Breast epithelium (tissue), 4 donors: ENCODE data around the gene RBM4B. TPM values are rescaled to one million over a fixed set of nuclear protein-coding genes. Genes with fewer than 3 reads are reported as not detected.

ENCODE experiments used
- DNase-seq, 2 donors: peaks; one replicate each; pipeline ENCODE4 v3.0.0-alpha.2; 2019; ENCODE audit warnings: low spot score in 2 of 2
- H3K27ac ChIP-seq, 2 donors: fragments of 200-600 bp; sonication (generic) in 1 of 2; one replicate each; pipeline ENCODE4 v1.5.1; 2016 to 2019; ENCODE audit warnings: mild to moderate bottlenecking in 1 of 2
- H3K27me3 ChIP-seq, 2 donors: fragments of 200-600 bp; sonication (generic) in 1 of 2; one replicate each; pipeline versions ENCODE4 v1.5.1 to v1.6.0; 2017 to 2019; ENCODE audit warnings: control low read depth in 1 of 2, mild to moderate bottlenecking in 1 of 2
- H3K36me3 ChIP-seq: fragments of 200-600 bp; one replicate; pipeline ENCODE4 v1.5.1; 2019
- H3K4me1 ChIP-seq, 2 donors: fragments of 200-600 bp; sonication (generic); one replicate each; pipeline ENCODE4 v1.5.1; 2016 to 2019; ENCODE audit warnings: control low read depth in 1 of 2
- H3K4me3 ChIP-seq, 3 donors: fragments of 200-600 bp; sonication (generic); 1 replicate in 2 of 3; 2 replicates in 1 of 3; pipeline ENCODE4 v1.5.1; 2016 to 2019; ENCODE audit warnings: mild to moderate bottlenecking in 3 of 3, moderate library complexity in 2 of 3
- H3K9me3 ChIP-seq, 2 donors: fragments of 200-600 bp; sonication (generic) in 1 of 2; one replicate each; pipeline ENCODE4 v1.5.1; 2016 to 2019; ENCODE audit warnings: control low read depth in 1 of 2
- CTCF ChIP-seq, 3 donors: fragments of 450-650 bp; IDR thresholded peaks; one replicate each; pipeline ENCODE4 v1.5.1; 2016 to 2017; ENCODE audit warnings: antibody characterized with exemption in 3 of 3, mild to moderate bottlenecking in 3 of 3, moderate library complexity in 3 of 3
- POLR2A ChIP-seq: fragments of 450-650 bp; IDR thresholded peaks from one replicate; pipeline ENCODE4 v1.6.1; 2016; ENCODE audit warnings: antibody characterized with exemption, mild to moderate bottlenecking, moderate library complexity
- POLR2AphosphoS5 ChIP-seq, 3 donors: sonication (generic); formaldehyde crosslinking; IDR thresholded peaks; one replicate each; pipeline ENCODE4 v1.6.1; 2017; ENCODE audit warnings: antibody characterized with exemption in 3 of 3
- intact Hi-C: fragments of 100-400 bp; cut with DNase I; formaldehyde crosslinking; loops from one replicate; pipeline ENCODE4 v1.15.1; 2023; ENCODE audit warnings: low total_unique reads
- total RNA-seq, 3 donors: library from RNA; depleted of rRNA; stranded (reverse); fragments of >200 nt; gene quantifications; one replicate each; pipeline ENCODE4 v1.1.0, GENCODE V29; 2016

RBM4B gene
- total RNA-seq, 3 donors from 2014 or later, result 14.9 to 43.8 (median 25.9) TPM

DNA sequence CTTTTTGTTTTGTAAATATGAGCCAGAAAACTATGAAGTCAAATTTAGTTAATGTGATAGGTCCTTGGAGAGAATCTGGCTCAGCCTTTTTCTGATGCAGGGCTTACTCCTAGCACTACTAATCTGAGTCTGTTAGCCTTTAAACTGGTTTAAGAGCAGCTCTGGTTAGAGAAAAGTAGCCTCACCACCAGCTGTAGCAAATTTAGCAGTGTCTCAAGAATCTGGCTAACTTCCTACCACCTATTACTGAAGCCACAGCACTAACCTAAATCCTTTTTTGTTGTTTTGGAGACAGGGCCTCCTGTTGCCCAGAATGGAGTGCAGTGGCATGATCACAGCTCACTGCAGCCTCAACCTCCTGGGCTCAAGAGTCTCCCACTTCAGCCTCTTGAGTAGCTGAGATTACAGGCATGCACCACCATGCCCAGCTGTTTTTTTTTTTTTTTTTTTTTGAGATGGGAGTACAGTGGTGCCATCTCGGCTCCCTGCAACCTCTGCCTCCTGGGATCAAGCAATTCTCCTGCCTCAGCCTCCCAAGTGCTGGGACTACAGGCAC is 13.9 kb downstream of the RBM4B start:
- TF ChIP-seq POLR2AphosphoS5 (IDR thresholded peaks at IDR 0.05), result no peak
- Histone ChIP-seq H3K4me3 (no peak overlapping the region), H3K27me3 (no peaks in the 10 kb centered on the region), H3K4me1 (no peaks in the 10 kb centered on the region), H3K36me3 (peaks cover 3% of the 10 kb centered on the region), H3K9me3 (no peaks in the 10 kb centered on the region), H3K27ac (no peak overlapping the region)
- intact Hi-C loops, result no loop called here
- DNase-seq, result no peak

DNA sequence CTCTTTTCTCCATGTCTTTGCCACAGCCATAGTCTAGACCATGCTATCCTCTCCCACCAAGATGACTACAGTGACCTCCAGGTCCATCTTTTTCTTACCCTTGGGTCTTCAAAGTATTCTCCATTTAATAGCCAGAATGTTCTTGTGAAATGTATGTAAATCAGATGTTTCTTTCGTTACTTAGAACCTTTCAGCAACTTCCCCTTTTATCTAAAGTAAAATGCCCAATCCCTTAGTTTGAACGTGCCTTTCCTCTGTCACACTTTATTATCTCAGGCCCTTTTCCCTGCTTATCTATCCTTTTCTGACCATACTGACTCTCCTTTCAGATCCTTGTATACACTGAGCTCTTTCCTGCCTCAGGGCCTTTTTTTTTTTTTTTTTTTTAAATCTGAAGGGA is 17.9 kb downstream of the RBM4B start:
- Histone ChIP-seq H3K27me3 (no peaks in the 10 kb centered on the region), H3K27ac (no peak overlapping the region), H3K4me3 (no peak overlapping the region), H3K4me1 (no peaks in the 10 kb centered on the region), H3K9me3 (no peaks in the 10 kb centered on the region), H3K36me3 (peaks cover 3% of the 10 kb centered on the region)
- no peak for TF ChIP-seq POLR2A
- no peak for TF ChIP-seq POLR2AphosphoS5 (IDR thresholded peaks at IDR 0.05)
- TF ChIP-seq CTCF (IDR thresholded peaks at IDR 0.05), result no peak
- intact Hi-C loops, result no loop called here
- no peak for DNase-seq

DNA sequence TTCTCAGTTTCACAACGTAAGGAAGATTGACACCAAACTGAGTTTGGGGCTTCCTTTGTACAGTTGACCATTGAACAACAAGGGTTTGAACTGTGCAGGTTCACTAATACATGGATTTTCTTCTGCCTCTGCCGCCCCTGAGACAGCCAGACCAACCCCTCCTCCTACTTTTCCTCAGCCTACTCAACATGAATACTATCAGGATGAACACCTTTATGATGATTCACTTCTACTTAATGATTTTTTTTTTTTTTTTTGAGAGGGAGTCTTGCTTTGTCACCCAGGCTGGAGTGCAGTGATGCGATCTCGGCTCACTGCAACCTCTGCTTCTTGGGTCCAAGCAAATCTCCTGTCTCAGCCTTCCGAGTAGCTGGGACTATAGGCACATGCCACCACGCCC is 24.6 kb downstream of the RBM4B start:
- H3K36me3 ChIP-seq, result no peaks in the 10 kb centered on the region
- intact Hi-C loops, result no loop called here
- no peak for TF ChIP-seq POLR2A
- TF ChIP-seq POLR2AphosphoS5 (IDR thresholded peaks at IDR 0.05), result no peak
- no peaks in the 10 kb centered on the region for H3K27me3 ChIP-seq
- no peak for DNase-seq
- H3K4me3 ChIP-seq, result no peak overlapping the region
- H3K9me3 ChIP-seq, result no peaks in the 10 kb centered on the region
- H3K27ac ChIP-seq, result no peak overlapping the region
- no peaks in the 10 kb centered on the region for H3K4me1 ChIP-seq

DNA sequence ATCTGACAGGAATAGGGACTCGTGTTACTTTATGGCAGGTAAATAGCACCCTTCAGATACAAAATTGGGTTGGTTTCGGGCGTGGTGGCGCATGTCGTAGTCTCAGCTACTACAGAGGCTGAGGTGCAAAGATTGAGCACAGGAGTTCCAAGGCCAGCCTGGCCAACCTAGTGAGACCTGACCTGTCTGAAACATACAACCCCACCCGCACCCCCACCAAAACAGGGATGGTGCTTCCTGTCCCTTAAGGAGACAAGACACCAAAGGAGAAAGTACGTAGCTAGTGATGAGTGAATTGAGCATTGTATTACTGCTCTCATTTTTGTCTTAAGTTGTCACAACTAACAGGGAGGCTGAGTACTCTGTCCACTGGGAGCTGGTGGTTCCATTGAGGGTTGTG is 25.0 kb downstream of the RBM4B start:
- no peaks in the 10 kb centered on the region for H3K9me3 ChIP-seq
- no peak overlapping the region for H3K27ac ChIP-seq
- TF ChIP-seq CTCF (IDR thresholded peaks at IDR 0.05), result no peak
- no peak for TF ChIP-seq POLR2AphosphoS5 (IDR thresholded peaks at IDR 0.05)
- no peak for TF ChIP-seq POLR2A
- H3K4me3 ChIP-seq, result no peak overlapping the region
- H3K36me3 ChIP-seq, result no peaks in the 10 kb centered on the region
- no peaks in the 10 kb centered on the region for H3K4me1 ChIP-seq
- H3K27me3 ChIP-seq, result no peaks in the 10 kb centered on the region
- no peak for DNase-seq
- intact Hi-C loops, result no loop called here

- Histone ChIP-seq H3K9me3 (no peaks in the 10 kb centered on the region), H3K27me3 (no peaks in the 10 kb centered on the region), H3K4me1 (no peaks in the 10 kb centered on the region), H3K36me3 (no peaks in the 10 kb centered on the region), H3K27ac (no peak overlapping the region), H3K4me3 (no peak overlapping the region)
- TF ChIP-seq POLR2A (no peak), POLR2AphosphoS5 (IDR thresholded peaks at IDR 0.05) (no peak), CTCF (IDR thresholded peaks at IDR 0.05) (no peak)
- DNase-seq, result no peak
- intact Hi-C loops, result no loop called here
Measured at GRCh38 chr11:66651016-66651415, 26.7 kb downstream of the RBM4B start.

DNA sequence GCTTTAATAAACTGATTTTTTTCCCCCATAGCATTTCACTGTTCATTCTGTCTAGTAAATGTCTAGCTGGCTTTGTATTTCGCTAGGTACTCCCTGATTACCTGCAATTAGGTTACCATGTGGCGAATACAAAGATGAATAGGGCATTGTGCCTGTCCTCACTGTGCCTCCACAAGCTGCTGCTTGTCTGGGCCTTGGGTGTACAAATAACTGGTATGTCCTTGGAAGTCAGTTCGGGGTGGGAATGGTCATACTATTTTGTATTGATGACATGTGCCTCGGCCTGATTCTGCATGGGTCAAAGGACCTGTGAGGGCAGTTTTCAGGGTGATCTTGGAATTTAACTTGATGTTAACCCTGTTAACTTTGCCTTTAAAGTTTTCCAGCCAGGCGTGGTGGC is 27.8 kb downstream of the RBM4B start:
- DNase-seq, result no peak
- TF ChIP-seq POLR2AphosphoS5 (IDR thresholded peaks at IDR 0.05) (no peak), CTCF (IDR thresholded peaks at IDR 0.05) (no peak), POLR2A (no peak)
- H3K9me3 ChIP-seq, result no peaks in the 10 kb centered on the region
- no peak overlapping the region for H3K27ac ChIP-seq
- H3K36me3 ChIP-seq, result no peaks in the 10 kb centered on the region
- H3K27me3 ChIP-seq, result no peaks in the 10 kb centered on the region
- H3K4me1 ChIP-seq, result peaks cover 2% of the 10 kb centered on the region in 2 donors
- intact Hi-C loops, result loop anchor here (10.0 kb wide), 1 partner anchor 365 kb away; the partner anchor contains the start of gene YIF1A
- no peak overlapping the region for H3K4me3 ChIP-seq
